GM10248 (cell line): ENCODE data around the gene MICU1.
"Not testable (repeated sequence)": the region's sequence is repeated elsewhere in the genome, so short reads cannot be mapped to it uniquely, and the experiment has no call there.

Experiments
- CTCF ChIA-PET: fragments of 300-600 bp; sonication (Branson Sonifier 250); formaldehyde crosslinking; extraction: SDS; loops from one replicate; lab custom pipeline; 2021; ENCODE audit warnings: antibody characterized with exemption; lab: Yijun Ruan, JAX
- POLR2A ChIA-PET: fragments of 350-650 bp; sonication (Branson Sonifier 250); formaldehyde crosslinking; extraction: SDS; loops from one replicate; lab custom pipeline; 2020; ENCODE audit warnings: antibody characterized with exemption; lab: Yijun Ruan, JAX
- DNase-seq: peaks from one replicate; pipeline ENCODE4 v3.0.0; 2012; ENCODE audit errors: extremely low spot score
- TF ChIP-seq, protein P1 (sequence below): IDR thresholded peaks from 2 replicates; pipeline ENCODE4 v1.5.1; 2012; ENCODE audit warnings: mild to moderate bottlenecking, low read depth; ENCODE audit errors: extremely low read depth, missing control alignments, control extremely low read depth

Gene MICU1

GRCh38 chr10:72414642-72415041 is 211.2 kb downstream of the MICU1 start:
- POLR2A ChIA-PET: no interaction called here
- TF ChIP-seq, protein P1, sequence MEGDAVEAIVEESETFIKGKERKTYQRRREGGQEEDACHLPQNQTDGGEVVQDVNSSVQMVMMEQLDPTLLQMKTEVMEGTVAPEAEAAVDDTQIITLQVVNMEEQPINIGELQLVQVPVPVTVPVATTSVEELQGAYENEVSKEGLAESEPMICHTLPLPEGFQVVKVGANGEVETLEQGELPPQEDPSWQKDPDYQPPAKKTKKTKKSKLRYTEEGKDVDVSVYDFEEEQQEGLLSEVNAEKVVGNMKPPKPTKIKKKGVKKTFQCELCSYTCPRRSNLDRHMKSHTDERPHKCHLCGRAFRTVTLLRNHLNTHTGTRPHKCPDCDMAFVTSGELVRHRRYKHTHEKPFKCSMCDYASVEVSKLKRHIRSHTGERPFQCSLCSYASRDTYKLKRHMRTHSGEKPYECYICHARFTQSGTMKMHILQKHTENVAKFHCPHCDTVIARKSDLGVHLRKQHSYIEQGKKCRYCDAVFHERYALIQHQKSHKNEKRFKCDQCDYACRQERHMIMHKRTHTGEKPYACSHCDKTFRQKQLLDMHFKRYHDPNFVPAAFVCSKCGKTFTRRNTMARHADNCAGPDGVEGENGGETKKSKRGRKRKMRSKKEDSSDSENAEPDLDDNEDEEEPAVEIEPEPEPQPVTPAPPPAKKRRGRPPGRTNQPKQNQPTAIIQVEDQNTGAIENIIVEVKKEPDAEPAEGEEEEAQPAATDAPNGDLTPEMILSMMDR: no peak
- no peak for DNase-seq
- CTCF ChIA-PET: interaction anchor here (3.1 kb wide), 1 partner anchor 11 kb away, joined by 12 read pairs; no protein-coding TSS in a partner anchor

GRCh38 chr10:72409167-72409566 is 216.7 kb downstream of the MICU1 start:
- TF ChIP-seq, protein P1: no peak
- DNase-seq: no peak
- ChIA-PET POLR2A (no interaction called here), CTCF (no interaction called here)

GRCh38 chr10:72407927-72408600 is 217.8 kb downstream of the MICU1 start:
- TF ChIP-seq, protein P1: no peak
- POLR2A ChIA-PET: no interaction called here
- DNase-seq: no peak
- CTCF ChIA-PET: interaction anchor here (0.8 to 1.2 kb wide), 2 partner anchors 8 to 23 kb away, joined by 3 to 4 read pairs; no protein-coding TSS in a partner anchor

DNA sequence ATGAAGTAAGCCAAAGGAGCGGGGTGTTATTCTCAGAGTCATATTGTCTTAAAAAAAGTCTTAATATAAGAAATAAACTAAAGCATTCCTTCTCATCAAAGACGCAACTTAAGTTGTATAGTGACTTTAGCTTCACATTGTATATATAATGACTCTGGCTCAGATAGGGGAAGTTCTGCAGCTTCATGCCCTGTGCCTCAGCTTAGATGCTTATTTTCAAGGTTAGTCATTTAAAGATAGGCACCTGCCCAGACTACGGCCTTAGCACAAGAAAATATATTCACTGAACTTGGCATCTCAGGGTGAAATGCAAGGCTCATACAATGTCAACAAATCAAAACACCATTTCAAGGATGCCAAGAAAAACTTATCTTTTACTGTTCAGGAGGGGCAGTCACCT is 218.4 kb downstream of the MICU1 start:
- TF ChIP-seq, protein P1: no peak
- ChIA-PET CTCF (interaction anchor here (0.8 to 1.2 kb wide), 2 partner anchors 9 to 24 kb away, joined by 3 to 4 read pairs; no protein-coding TSS in a partner anchor), POLR2A (no interaction called here)
- DNase-seq: no peak

DNA sequence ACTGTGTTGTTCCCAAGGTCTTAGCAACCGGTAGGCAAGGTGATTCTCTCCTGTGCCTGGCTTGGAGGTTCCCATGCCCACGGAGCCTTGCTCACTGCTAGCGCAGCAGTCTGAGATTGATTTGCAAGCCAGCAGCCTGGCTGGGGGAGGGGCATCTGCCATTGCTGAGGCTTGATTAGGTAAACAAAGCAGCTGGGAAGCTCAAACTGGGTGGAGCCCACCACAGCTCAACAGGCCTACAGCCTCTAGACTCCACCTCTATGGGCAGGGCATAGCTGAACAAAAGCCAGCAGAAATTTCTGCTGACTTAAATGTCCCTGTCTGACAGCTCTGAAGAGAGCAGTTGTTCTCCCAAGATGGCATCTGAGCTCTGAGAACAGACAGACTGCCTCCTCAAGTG is 230.3 kb downstream of the MICU1 start:
- DNase-seq, POLR2A ChIA-PET, CTCF ChIA-PET: not testable (repeated sequence)

- DNase-seq: no peak
- TF ChIP-seq, protein P1: no peak
- ChIA-PET CTCF (no interaction called here), POLR2A (no interaction called here)
Observed at GRCh38 chr10:72392571-72392970, 233.3 kb downstream of the MICU1 start.

DNA sequence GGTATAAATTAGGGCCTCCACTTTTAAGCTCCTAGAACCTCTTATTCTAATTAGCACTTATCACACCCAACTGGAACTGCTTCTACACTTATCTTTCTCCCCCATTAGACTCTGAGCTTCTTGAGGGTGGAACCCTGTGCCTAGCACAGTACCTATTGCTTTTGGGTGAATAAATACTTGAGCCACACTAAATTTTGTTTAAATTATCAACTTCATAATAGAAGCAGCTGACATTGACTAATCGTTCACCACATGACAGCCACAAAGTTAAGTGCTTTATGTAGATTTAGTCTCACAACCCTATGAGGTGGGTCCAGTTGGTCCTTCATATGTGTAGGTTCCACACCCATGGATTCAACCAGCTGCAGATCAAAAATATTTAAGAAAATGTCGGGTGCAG is 235.1 kb downstream of the MICU1 start:
- DNase-seq: no peak
- TF ChIP-seq, protein P1: no peak
- ChIA-PET POLR2A (no interaction called here), CTCF (interaction anchor here (3.2 kb wide), 1 partner anchor 15 kb away, joined by 9 read pairs; no protein-coding TSS in a partner anchor)
